Karpas-422 (cell line): ENCODE data around the gene TAB2. TPM values are rescaled to one million over a fixed set of nuclear protein-coding genes. Genes with fewer than 3 reads are reported as not detected.

Source experiments
- DNase-seq: peaks from one replicate; pipeline ENCODE4 v3.0.0-alpha.2; 2015
- H2AFZ ChIP-seq: fragments of 200-600 bp; sonication (generic); 2 replicates; pipeline ENCODE4 v1.6.1; 2014; ENCODE audit warnings: antibody characterized with exemption, low read length, mixed read lengths
- H3K27ac ChIP-seq: fragments of 200-600 bp; sonication (generic); 2 replicates; pipeline ENCODE4 v1.5.1; 2014; ENCODE audit warnings: mild to moderate bottlenecking, low read length, moderate library complexity
- H3K27me3 ChIP-seq: fragments of 200-600 bp; sonication (generic); 2 replicates; pipeline ENCODE4 v1.6.1; 2014; ENCODE audit warnings: low read length, mixed read lengths
- H3K36me3 ChIP-seq: fragments of 200-600 bp; sonication (generic); 2 replicates; pipeline ENCODE4 v1.6.1; 2014; ENCODE audit warnings: low read length, mixed read lengths; ENCODE audit not compliant: insufficient read depth
- H3K4me1 ChIP-seq: fragments of 200-600 bp; sonication (generic); 2 replicates; pipeline ENCODE4 v1.6.1; 2014; ENCODE audit warnings: mild to moderate bottlenecking, low read length, mixed read lengths
- H3K4me2 ChIP-seq: fragments of 200-600 bp; sonication (generic); 2 replicates; pipeline ENCODE4 v1.6.1; 2014; ENCODE audit warnings: low read length, low read depth, mild to moderate bottlenecking; ENCODE audit not compliant: poor library complexity, severe bottlenecking
- H3K4me3 ChIP-seq: fragments of 200-600 bp; sonication (generic); 2 replicates; pipeline ENCODE4 v1.5.1; 2014; ENCODE audit warnings: mild to moderate bottlenecking, antibody characterized with exemption, low read length, mixed read lengths
- H3K79me2 ChIP-seq: fragments of 200-600 bp; sonication (generic); 2 replicates; pipeline ENCODE4 v1.6.1; 2014; ENCODE audit warnings: mild to moderate bottlenecking, low read length, mixed read lengths
- H3K9ac ChIP-seq: fragments of 200-600 bp; sonication (generic); 2 replicates; pipeline ENCODE4 v1.6.0; 2014; ENCODE audit warnings: low read length
- H3K9me2 ChIP-seq: fragments of 200-600 bp; sonication (generic), shearing (Covaris generic); replicated peaks from 2 replicates; pipeline ENCODE4 v1.6.0; 2014; ENCODE audit warnings: mild to moderate bottlenecking, low read length, moderate library complexity; ENCODE audit not compliant: insufficient read depth
- H3K9me3 ChIP-seq: fragments of 300-700, 200-600 bp; sonication (generic); 2 replicates; pipeline ENCODE4 v1.6.1; 2014; ENCODE audit warnings: low read length, mixed read lengths
- H4K20me1 ChIP-seq: fragments of 200-600 bp; sonication (generic); 2 replicates; pipeline ENCODE4 v1.6.1; 2014; ENCODE audit warnings: mild to moderate bottlenecking, antibody characterized with exemption, low read length, low read depth; ENCODE audit not compliant: insufficient read depth
- total RNA-seq: library from RNA; depleted of rRNA; stranded (reverse); fragments of >200 nt; shearing (Covaris generic); gene quantifications from 2 replicates; pipeline ENCODE4 v1.2.3, GENCODE V29; 2014; ENCODE audit warnings: low replicate concordance

Gene TAB2
- total RNA-seq, 1 experiment from 2014 or later = 23.4 TPM

DNA sequence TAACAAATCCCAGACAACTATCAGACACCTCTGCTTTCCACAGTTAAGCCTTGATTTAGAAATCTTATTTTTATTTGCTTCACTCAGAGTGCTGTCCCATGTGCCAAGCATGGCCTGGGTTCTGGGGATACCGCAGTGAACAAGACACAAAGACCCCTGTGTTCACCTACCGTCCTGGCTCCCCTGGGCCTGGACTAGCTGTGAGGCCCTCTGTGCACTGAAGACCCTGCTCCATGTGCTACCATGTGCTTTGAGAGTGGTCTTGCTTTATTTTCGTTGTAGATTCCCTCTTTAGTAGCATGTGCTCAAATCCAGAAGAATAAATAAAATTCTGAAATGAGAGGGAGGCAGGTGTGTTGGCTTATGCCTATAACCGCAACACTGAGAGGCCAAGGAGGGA, 105.1 kb downstream of the TAB2 start:
- Histone ChIP-seq H3K27ac (no peak overlapping the region), H3K79me2 (no peaks in the 10 kb centered on the region), H2AFZ (no peak overlapping the region), H3K4me2 (no peak overlapping the region), H3K9ac (no peak overlapping the region), H3K4me1 (peaks cover 6% of the 10 kb centered on the region; the same call in 1 of the 2 replicates), H3K36me3 (no peaks in the 10 kb centered on the region), H3K27me3 (no peaks in the 10 kb centered on the region), H4K20me1 (no peaks in the 10 kb centered on the region), H3K4me3 (no peak overlapping the region), H3K9me2 (no peaks in the 10 kb centered on the region), H3K9me3 (no peaks in the 10 kb centered on the region)
- no peak for DNase-seq

DNA sequence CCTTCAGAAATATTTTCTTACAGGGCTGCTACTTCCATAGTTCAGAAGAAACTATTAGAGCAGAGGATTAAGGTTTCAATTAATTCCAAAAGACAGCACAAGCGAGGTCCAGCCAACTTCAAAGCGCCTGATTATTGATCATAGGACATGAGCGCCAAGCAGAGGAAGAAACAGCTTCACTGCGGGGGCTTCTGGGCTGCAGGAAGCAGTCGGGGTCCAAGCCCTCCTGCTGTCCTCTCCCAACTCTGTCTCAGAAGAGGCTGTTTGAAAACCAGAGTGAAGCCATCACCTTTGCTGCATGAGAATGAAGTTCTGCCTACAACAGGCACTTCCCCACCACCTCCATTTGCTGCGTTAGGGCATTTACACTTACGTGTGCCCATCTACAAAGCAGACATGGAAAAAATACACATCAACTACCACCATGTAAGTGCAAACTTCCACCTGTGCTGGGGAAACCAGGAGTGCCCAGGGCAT, 106.5 kb downstream of the TAB2 start:
- H3K27ac ChIP-seq = no peak overlapping the region
- H3K9me2 ChIP-seq = no peaks in the 10 kb centered on the region
- no peak overlapping the region for H2AFZ ChIP-seq
- peaks cover 6% of the 10 kb centered on the region; the same call in 1 of the 2 replicates for H3K4me1 ChIP-seq
- H3K36me3 ChIP-seq = no peaks in the 10 kb centered on the region
- no peak for DNase-seq
- H3K4me2 ChIP-seq = no peak overlapping the region
- no peaks in the 10 kb centered on the region for H3K9me3 ChIP-seq
- no peaks in the 10 kb centered on the region for H3K79me2 ChIP-seq
- no peak overlapping the region for H3K9ac ChIP-seq
- no peak overlapping the region for H3K4me3 ChIP-seq
- H4K20me1 ChIP-seq = no peaks in the 10 kb centered on the region
- no peaks in the 10 kb centered on the region for H3K27me3 ChIP-seq

DNA sequence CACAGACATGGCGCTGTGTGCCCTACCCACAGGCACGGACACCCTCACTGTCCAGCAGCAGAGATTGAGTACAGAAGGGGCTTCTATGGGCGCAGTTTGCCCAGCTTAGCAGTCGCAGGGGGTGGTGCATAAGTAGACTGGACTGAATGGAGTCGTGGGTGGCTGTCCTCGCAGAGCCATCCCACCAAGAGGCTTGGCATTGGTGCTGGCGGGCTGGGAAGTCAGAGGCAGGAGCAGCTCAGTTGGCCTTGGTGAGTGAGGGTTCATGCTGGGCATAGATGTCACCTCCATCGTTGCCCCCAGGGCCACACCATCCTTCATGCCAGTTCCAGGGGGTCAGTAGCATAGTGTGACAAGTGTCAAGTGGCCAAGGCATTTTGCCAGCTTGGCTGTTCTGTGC, 107.7 kb downstream of the TAB2 start:
- Histone ChIP-seq H2AFZ (no peak overlapping the region), H3K27ac (no peak overlapping the region), H3K79me2 (no peaks in the 10 kb centered on the region), H3K4me2 (no peak overlapping the region), H3K36me3 (no peaks in the 10 kb centered on the region), H3K27me3 (no peaks in the 10 kb centered on the region), H4K20me1 (no peaks in the 10 kb centered on the region), H3K9me2 (no peaks in the 10 kb centered on the region), H3K4me3 (no peak overlapping the region), H3K9me3 (no peaks in the 10 kb centered on the region), H3K9ac (no peak overlapping the region), H3K4me1 (peaks cover 6% of the 10 kb centered on the region; the same call in 1 of the 2 replicates)
- no peak for DNase-seq

DNA sequence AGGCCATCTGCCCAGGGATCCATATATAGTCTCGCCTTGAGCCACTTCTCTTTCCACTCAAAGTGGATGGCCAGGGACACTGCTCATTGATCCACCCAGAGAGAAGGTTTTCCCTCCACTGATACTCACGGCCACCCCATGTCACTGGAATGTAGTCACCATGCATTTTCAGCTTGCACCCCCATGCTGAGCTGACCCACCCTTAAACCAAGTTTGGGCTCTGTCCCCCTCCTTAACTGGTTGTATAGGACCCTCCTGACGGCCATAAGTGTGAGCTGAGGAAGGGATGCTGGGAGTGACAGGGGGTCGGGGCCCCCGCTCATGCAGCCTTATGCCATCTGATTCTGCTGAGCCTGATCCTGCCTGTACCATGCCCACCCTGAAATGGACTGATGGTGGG, 108.2 kb downstream of the TAB2 start:
- Histone ChIP-seq H3K36me3 (no peaks in the 10 kb centered on the region), H3K9me2 (no peaks in the 10 kb centered on the region), H3K27ac (no peak overlapping the region), H3K27me3 (no peaks in the 10 kb centered on the region), H3K79me2 (no peaks in the 10 kb centered on the region), H3K9ac (no peak overlapping the region), H3K4me2 (no peak overlapping the region), H3K9me3 (no peaks in the 10 kb centered on the region), H2AFZ (no peak overlapping the region), H4K20me1 (no peaks in the 10 kb centered on the region), H3K4me3 (no peak overlapping the region), H3K4me1 (peaks cover 6% of the 10 kb centered on the region; the same call in 1 of the 2 replicates)
- DNase-seq = no peak

DNA sequence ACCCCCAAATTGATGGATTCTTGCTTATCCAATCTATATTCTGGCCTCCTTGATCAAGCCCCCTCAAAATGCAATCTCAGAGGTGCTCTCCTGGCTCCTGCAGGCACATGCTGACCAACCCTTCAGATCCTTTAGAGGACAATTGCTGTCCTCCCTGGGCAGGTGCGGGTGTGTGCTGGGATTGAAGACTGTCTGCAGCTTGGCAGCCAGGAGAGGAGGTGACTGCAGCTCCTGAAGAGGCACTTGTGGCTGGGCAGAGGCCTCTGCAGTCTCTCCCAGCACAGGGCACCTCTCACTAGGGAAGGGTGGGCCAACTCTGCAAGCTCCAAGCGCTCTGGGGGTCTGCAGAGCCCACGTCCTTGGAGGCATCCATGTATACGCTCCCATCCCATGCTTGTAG, 111.1 kb downstream of the TAB2 start:
- Histone ChIP-seq H4K20me1 (no peaks in the 10 kb centered on the region), H3K27ac (no peak overlapping the region), H3K4me1 (peaks cover 8% of the 10 kb centered on the region), H3K36me3 (no peaks in the 10 kb centered on the region), H3K4me2 (no peak overlapping the region), H3K79me2 (no peaks in the 10 kb centered on the region), H3K4me3 (no peak overlapping the region), H3K9me2 (no peaks in the 10 kb centered on the region), H3K27me3 (no peaks in the 10 kb centered on the region), H3K9me3 (no peaks in the 10 kb centered on the region), H3K9ac (no peak overlapping the region), H2AFZ (no peak overlapping the region)
- no peak for DNase-seq

DNA sequence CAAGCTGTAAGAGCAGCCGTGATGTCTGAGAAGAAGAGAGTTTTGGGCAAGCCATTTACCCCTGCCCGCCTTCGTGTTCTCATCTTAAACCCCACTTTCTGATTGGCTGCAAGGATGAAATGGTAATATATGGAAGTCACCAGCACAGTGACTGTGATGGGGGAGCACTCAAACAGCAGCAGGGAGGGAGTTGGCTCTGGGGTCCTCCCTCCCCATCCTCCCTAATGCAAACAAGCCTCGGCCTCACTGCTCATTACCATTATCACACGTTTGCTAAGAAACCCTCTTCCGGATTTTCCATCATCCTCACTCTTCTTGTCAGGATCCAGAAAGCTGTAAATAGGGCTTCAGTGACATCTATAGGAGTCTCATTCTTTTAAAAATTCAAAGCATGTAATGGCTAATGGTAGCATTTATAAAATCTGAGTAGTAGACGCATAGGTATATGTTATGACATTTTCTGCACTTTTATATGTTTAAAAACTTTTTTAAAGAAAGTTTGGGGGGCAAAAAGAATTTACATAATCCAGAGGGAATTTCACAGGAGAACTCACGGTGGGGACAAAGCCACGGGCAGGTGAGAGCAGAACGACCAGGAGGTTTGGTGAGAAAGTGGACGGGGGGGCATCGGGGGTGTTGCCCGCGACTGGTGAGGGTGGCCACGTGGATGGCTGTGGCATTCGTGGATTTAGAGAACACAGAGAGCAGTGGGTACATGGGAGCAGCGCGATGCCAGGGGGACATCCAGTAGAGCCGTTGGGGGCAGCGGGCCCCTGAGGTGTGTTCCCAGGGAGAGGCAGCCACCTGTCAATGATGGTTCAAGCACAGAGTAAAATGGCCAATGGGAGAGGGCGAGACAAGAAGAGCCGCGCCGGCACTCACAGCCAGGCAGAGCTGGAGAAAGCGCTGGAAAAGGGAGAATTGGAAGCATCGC, 112.2 kb downstream of the TAB2 start:
- Histone ChIP-seq H3K27ac (no peak overlapping the region), H3K4me2 (no peak overlapping the region), H3K36me3 (no peaks in the 10 kb centered on the region), H3K9me2 (no peaks in the 10 kb centered on the region), H3K9me3 (no peaks in the 10 kb centered on the region), H3K4me1 (peaks cover 8% of the 10 kb centered on the region), H3K9ac (no peak overlapping the region), H2AFZ (no peak overlapping the region), H3K27me3 (no peaks in the 10 kb centered on the region), H4K20me1 (no peaks in the 10 kb centered on the region), H3K79me2 (no peaks in the 10 kb centered on the region), H3K4me3 (no peak overlapping the region)
- no peak for DNase-seq

DNA sequence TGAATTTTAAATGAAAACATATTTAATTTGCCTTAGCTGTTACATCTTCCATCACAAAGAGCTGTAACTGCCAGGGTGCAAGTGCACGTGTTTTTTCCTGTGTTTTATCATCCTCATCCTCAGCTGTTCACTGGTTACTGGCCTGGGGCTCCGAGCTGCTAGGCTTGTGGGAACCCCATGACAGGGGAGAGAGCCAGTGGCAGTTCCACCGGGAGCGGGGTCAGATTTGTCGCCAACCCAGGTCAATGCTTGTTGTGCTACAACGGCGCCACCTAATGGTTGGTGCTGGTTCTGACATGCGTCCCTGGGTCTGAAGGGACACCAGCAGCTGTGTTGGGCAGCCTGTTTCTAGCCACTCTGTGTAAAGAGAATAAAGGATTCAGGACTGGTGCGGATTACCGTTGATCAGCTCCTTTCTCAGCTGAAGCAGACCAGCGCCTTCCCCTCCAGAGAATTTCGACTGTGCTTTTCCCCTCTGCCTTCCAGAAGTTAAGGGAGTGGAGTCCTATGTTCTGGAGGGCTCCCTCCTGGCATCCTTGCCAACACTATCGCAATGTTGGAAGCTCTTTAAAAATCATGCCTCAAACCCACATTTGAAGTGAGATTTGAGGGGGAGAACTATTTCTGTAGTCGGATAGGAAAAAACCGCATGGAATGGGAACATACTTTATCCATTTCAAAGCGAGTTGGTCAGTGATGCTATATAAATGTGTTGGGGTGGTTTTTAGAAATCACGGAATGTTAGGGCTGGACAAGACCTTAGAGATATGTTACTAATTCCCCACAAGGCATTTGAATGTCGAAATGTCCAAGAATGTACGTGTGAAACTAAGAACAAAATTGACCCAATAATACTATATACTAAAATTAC, 114.6 kb downstream of the TAB2 start:
- no peaks in the 10 kb centered on the region for H4K20me1 ChIP-seq
- H3K27me3 ChIP-seq = no peaks in the 10 kb centered on the region
- H3K9me2 ChIP-seq = no peaks in the 10 kb centered on the region
- 0 out of 2 replicates have a peak overlapping the region, but pooled peaks have one; percentile 24 for H3K9ac ChIP-seq
- H3K36me3 ChIP-seq = no peaks in the 10 kb centered on the region
- no peaks in the 10 kb centered on the region for H3K9me3 ChIP-seq
- H3K4me3 ChIP-seq = no peak overlapping the region
- H3K79me2 ChIP-seq = no peaks in the 10 kb centered on the region
- peaks cover 12% of the 10 kb centered on the region for H3K4me1 ChIP-seq
- H3K4me2 ChIP-seq = peak overlapping the region; percentile 49
- no peak overlapping the region for H2AFZ ChIP-seq
- DNase-seq = peak; percentile 94
- no peak overlapping the region for H3K27ac ChIP-seq

DNA sequence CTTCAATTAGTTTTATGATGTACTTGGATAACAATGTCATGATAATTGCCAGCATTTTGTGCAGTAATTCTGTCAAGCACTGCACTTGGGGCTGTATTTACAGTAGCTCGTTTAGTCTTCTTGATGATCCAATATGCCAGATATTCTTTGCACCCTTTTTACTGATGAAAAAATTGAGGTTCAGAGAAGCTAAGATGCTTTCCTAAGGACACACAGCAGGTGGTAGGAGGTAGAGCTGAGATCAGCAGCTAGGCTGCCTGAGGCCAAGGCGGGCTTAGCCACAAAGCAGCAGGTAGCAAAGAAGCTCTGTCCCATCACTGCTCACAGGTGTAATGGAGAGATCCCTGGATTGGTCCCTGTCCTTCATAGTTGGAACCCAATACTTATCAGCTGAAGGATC, 115.9 kb downstream of the TAB2 start:
- H3K36me3 ChIP-seq = no peaks in the 10 kb centered on the region
- DNase-seq = no peak
- H4K20me1 ChIP-seq = no peaks in the 10 kb centered on the region
- H3K27ac ChIP-seq = no peak overlapping the region
- no peaks in the 10 kb centered on the region for H3K27me3 ChIP-seq
- no peaks in the 10 kb centered on the region for H3K9me3 ChIP-seq
- no peaks in the 10 kb centered on the region for H3K79me2 ChIP-seq
- H3K9ac ChIP-seq = no peak overlapping the region
- H3K4me2 ChIP-seq = no peak overlapping the region
- no peaks in the 10 kb centered on the region for H3K9me2 ChIP-seq
- peaks cover 24% of the 10 kb centered on the region for H3K4me1 ChIP-seq
- H3K4me3 ChIP-seq = no peak overlapping the region
- no peak overlapping the region for H2AFZ ChIP-seq
